HG03558 (cell line): ENCODE measurements around the gene LRWD1.

ENCODE experiments used
- ATAC-seq: cut with Tn5 transposase; IDR thresholded peaks from one replicate; pipeline ENCODE4 v1.9.1; 2021; ENCODE audit warnings: moderate number of reproducible peaks; ENCODE audit not compliant: unreplicated experiment; ENCODE audit errors: extremely low read depth

The LRWD1 gene

DNA sequence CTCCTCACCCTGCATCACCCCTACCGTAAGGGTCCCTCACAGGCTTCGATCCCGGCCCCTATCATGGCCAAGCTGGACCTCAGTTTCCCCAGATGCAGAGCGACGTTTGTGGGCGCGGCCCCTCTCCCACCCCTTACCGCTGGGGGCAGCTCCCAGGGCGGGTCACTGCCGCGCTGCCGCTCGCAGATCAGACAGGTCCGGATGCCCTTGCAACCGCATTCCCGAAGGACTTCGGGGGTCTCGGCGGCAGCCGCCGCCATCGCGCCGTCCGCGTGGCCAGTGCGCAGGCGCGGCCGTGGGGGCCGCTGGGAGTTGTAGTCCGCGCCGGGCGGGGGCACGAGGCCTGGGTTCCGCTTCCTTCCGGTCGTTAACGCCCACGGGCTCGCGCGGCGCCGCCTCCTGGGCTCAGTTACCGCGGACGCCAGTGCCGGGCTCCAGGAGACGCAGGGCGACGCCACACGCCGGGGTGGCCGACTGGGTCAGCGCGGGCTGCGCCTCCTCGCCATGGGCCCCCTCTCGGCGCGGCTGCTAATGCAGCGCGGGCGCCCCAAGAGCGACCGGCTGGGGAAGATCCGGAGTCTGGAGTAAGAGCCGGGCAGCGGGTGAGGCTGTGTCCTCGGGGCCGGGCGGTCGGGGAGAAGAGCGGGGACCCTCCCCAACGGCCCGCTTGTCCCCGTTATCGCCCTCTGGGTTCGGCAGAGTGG lies at the start of gene LRWD1, which contains the start of gene ALKBH4:
TSS of gene LRWD1 (plus strand) at position 408 of the 704 bp plus-strand sequence. CDS start at position 505, 97 bp downstream.
TSS of gene ALKBH4 (minus strand) at position 287 of the 704 bp plus-strand sequence. CDS start at position 260, 27 bp downstream.
- ATAC-seq = peak; percentile 85

DNA sequence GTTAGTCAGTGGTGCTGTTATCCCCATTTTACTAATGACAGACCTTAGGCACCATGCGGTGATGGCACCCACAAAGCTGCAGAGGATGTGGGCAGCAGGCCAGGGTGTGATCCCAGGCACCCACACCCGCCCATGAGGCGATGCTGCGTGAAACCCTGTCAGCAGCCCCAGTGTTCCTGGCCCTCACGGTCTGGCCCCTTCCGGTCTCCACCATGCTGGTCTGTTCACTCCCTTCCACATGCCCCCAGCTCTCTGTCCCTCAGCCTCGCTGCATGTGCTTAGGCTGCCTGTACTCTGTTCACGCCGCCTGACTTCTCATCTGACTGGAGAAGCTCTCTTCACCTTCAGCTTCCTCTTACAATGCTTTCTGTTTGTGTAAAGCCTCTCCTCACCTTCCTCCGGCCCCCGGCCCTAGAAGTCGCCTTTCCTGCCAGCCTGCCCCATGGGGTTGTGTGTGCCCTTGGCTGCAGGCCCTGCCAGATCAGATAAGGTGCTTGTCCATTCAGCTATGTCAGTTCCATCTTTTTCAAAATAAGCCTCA lies 49.0 kb upstream of the LRWD1 start:
- ATAC-seq = no peak

DNA sequence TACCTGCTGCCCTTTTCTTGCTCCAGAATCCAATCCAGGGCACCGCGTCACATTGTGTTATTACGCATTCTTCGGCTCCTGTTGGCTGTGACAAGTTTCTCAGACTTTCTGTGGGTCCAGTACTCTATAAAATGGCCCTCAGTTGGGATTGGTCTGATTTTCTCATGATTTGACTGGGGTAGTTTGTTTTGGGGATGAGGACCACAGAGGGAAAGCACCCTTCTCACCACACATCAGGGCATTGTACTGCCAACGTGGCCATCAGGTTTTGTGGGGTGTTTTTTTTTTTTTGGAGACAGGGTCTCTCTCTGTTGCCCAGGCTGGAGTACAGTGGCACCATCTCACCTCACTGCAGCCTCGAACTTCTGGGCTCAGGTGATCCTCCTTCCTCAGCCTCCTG lies 48.4 kb upstream of the LRWD1 start:
- ATAC-seq = no peak

DNA sequence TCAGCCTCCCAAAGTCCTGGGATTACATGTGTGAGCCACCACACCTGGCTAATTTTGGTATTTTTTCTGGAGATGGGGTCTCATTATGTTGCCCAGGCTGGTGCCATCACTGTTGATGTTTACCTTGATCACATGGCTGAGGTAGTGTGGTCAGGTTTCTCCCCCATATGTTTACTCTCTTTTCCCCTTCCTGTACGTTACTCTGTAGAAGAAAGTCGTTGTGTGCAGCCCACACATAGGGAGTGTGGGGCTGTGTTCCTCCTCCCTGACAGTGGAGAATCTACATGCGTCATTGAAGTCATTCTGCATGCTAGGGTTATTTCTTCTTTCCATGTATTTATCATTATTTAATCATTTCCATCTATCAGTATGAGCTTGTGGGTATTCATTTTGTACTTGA lies 47.7 kb upstream of the LRWD1 start:
- no peak for ATAC-seq

DNA sequence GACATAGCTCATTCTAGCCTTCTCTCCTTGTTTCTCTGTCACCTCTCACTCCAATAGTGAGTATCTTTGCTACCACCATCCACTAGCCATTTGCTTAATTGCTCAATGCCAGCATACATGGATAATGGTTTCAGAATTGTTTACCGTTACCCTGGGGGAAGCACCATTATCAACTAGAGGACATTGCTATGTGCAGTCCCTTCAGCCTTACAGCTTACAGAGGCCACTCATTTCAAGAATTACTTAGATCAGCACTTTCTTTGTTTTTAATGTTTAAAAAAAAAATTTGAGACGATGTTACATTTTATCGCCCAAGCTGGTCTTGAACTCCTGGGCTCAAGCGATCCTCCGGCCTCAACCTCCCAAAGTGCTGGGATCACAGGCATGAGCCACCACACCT lies 46.2 kb upstream of the LRWD1 start:
- no peak for ATAC-seq

DNA sequence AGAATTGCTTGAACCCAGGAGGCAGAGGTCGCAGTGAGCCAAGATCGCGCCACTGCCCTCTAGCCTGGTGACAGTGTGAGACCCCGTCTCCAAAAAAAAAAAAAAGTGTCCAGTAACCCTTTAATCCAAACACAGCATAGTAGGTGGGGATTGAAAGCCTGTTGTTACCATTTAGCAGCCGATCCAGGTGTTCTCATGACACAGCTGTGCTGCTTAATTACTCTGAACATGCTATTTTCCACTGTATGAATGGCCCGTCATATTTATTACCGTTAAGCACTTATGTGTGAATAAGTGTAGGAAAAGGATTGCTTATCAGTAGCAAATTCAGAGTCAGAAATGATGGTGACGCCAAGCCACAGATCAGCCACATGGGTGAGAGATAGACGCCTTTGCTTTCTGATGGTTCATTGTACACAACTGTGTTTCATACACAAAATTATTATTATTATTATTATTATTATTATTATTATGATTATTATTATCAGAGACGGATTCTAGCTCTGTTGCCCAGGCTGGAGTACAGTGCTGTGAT lies 43.0 kb upstream of the LRWD1 start:
- ATAC-seq = no peak

DNA sequence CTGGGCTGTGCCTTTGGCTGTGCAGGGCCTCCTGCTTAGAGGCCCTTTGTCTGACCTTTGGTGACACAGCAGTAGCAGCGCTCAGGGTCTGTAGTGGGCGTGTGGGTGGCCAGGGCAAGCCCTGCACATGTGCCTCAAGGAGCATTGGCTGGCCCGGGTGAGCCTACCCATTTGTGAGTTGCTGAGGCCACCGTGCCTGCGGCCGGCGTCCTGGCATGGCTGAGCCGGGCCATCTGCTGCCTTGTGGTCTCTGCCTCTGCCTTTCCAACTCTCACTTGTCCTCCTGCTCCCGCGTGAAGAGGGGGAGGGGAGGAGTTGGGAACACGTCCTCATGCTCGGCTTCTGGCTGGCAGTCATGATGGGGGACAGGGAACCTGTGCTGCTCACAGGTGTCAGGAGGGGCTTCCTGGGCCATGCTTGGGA lies 40.6 kb upstream of the LRWD1 start:
- no peak for ATAC-seq

DNA sequence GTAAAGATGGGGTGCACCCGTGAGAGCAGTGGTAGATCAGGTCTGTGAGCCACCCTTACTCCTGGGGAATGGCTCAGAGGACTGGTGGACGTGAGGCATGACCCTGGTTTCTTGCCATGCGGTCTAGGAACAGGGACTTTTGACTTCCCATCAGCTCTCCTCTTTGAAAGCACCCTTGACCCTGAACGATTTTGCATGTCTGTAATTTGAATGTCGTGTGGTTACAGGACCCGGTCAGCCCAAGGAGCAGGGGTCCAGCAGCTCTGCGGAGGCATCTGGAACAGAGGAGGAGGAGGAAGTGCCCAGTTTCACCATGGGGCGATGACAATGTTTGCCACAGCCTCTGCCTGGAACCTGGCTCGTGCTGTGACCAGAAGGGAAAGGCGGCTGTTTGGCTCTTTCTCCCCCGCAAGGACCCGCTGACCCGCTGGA lies 40.0 kb upstream of the LRWD1 start:
- ATAC-seq = peak; percentile 26

DNA sequence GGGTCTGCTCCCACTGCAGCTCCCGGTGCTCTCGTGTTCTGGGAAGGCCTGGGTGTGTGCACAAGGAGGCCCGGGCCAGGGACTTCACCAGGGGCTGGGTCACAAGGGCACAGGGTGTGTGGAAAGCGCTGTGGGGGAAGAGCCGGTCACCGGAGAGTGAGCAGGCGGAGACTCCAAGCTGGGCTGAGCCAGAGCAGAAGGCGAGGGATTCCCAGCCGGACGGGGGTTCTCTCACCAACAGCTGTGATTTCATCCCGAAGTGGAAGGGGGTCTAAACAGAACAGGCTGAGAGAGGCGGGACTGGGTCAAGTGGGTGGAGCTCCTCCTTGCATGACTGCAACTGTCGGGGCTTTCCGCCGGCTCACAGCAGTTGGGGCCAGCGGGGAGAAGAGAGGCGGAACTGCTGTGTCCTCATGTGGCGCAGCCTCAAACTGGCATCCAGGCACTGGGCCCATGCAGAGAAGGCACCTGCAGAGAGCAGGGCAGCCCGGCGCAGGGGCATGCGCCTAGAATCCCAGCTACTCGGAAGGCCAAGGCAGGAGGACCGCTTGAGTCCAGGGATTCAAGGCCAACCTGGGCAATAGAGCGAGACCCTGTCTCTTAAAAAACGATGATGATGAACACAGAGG lies 39.0 kb upstream of the LRWD1 start:
- peak; percentile 34 for ATAC-seq

DNA sequence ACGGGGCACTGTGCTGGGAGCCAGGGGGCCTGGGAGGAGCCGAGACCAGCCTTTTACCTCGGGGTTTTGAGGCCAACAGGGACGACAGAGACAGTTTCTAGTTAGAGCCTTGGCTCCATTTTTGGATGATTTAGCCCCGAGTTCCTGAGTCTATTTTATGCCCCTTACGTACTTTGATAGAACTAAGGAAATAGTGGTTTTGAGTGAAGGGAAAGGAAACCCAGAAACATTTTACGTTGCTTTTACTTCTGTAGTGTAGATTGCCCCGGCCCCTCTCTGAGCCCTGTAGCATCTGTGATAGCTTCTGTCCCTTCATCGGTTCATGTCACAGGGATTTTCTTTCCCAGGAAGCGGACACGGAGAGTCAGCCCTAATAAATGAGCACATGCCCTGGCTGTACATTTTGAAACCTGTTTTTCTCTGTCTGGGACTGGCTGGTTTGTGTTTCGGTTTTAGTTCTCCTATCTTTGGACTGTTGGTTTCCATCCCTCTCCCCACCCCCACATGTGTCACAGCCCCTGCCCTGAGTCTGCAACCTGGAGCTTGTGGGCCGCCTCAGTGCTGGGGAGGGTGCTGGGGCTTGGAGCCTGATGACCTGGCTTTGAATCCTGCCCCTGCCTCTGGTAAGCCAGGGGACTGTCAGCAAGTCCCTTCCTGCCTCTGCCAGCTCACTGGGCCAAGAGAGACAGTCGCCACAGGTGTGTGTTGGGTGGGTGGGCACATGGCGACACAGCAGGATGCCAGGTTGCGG lies 38.3 kb upstream of the LRWD1 start:
- peak; percentile 39 for ATAC-seq

DNA sequence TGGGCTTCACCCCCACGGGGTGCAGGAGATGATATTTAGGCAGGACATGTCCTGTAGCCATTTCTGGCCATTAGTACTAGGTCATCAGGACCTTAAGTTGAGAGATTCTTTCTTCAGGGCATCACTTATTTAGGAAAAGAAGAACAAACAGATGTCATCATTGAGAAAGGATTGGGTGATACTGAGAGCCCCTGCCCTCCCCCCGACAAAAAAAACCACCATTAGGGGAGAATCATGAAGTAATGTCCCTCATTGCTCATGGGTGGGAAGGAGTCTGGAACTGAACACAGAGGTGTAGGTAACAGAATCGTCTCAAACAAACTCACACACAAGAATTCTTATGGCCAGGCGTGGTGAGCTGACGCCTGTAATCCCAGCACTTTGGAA lies 37.8 kb upstream of the LRWD1 start:
- no peak for ATAC-seq

DNA sequence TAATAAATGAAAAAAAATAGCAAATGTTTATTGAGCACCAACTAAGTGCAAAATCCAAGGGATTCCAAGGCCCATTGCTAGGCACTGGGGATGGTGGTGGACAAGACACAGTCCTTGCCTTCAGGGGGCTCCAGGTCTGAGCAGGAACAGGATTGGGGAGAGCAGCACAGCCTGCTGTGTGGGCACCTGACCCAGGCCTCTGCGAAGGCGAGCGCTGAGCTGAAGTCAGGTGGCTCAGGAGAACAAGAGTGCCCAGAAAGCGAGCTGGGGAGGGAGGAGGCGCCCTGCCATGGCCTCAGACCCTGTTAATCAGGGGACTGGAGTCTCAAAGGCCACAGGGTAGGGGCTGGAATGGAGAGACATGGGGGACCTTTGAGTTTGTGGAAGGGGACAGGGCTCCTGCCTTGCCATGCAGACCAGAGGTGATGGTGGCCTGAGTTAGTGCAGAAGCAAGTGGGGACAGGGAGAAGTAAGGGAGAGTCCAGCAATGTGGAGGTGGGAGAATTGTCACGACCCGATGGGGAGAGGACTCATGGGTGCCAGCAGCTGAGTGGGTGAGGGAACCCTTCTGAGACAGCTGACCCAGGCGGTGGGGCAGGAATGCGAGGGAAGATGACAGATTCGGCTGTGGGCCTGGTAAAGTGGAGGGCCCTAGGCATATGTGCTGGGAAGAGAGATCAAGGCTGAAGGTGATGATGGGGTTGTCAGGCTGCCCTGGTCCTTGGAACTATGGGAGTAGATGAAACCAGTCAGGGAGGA lies 35.5 kb upstream of the LRWD1 start:
- ATAC-seq = no peak

DNA sequence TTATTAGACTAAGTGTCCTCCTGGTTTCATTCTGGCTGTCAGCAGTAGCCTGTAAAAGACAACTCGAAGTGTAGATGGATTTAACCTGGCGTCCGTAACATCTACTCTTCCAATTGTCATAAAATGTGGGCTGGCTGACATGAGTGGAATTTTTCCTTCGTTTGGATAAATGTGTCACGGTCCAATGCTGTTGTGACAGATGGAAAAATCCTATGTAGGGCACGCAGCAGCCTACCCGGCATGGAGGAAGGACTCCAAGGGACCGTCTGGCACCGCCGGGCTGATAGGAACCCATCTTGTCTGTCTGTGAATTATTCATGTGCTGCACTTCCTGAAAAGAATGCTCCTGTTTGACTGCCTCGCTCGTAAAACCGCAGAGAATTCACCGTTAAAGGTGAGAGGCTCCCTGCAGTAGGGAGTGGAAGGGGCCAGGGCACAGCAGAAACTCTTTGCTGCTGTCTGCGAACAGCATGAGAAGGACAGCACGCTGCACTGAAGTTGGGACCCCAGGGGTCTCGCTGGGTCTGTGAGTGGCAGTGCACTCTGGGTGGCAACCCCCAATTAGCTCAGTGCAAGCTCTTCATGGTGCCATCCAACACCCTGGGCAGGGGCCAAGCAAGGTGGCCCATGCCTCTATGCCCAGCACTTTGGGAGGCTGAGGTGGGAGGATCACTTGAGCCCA lies 33.0 kb upstream of the LRWD1 start:
- ATAC-seq = no peak

DNA sequence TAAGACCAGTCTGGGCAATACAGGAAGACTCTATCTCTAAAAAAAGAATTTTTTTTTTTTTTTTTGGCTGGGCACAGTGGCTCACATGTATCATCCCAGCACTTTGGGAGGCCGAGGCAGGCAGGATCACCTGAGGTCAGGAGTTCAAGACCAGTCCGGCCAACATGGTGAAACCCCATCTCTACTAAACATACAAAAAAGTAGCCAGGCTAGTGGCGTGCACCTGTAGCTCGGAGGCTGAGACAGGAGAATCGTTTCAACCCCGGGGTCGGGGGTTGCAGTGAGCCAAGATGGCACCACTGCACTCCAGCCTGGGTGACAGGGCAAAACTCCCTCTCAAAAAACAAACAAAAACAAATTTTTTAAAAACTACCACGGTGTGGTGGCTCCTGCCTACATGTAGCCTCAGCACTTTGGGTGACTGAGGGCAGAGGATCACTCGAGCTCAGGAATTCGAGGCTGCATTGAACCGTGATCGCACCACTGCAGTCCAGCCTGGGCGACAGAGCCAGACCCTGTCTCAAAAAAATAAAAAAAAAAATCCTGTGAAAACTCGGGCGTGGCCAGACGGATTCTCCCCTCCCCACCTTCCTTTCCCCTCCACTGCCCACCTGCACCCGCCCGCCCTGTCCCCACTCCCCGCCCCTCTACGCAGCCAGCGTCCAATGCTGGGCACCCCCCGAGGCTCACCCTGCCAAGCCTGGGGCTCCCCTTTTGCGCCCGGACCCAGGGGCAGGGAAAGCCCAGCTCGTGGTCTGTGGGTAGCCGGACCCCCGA lies 32.2 kb upstream of the LRWD1 start:
- no peak for ATAC-seq

DNA sequence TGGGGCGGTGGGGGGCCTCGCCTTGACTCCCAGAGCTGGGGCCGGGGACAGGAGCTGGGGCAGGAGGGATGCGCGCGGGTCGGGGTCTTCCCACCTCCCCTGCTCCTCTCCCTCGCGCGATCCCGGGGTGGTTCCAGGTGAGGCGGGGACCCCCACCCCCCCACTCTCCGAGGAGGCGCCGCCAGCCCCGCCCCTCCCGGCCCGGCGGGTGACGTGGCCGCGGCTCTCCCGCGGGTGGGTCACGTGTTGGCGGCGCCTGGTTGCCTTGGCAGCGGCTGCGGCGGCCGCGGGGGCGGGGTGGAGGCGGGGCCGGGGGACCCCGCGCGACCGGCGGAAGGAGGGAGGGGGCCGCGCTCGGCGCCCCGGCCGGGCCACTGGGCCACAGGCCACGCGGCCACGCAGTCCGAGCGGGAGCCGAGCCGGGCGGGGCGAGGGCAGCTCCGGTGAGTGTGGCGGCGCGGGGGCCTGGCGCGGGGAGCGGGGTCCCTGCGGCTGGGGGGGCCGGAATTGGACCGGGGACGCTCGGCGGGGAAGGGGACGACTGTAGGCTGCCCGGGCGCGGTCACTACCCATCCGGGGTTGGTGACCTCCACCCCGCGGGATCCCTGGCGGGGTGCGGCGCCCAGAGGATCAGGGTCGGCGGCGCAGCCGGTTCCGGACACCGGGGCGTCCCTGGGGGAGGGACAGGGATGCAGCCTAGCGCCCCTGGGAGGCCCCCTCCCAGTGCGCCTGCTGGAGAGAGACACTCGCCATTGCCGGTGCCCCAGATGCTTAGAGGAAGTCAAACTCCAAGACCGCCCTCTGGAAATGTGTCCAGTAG lies 31.4 kb upstream of the LRWD1 start, which contains the start of gene ORAI2:
TSS of gene ORAI2 (plus strand) at position 357 of the 820 bp plus-strand sequence. CDS start 5,382 bp downstream, outside the sequence.
- no peak for ATAC-seq

DNA sequence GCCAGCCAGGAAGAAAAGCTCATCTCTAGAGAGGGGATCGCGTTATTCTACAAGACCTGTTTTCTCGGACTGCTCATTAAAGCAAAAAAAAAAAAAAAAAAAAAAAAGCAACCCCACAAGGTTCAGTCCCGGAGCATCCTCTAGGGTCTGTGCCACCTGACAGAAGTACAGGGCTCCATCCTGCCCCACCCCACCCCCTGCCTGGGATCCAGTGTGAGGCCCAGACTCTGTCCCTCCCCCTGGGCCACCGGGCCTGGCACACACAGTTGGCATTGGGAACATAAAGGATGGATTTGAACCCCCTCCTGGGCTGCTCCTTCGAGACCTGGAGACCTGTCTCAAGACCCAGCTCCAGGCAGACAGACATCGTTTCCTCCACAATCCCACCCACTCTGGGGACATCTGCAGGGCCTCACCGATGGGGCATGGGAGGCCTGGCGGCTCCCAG lies 30.7 kb upstream of the LRWD1 start:
- no peak for ATAC-seq

DNA sequence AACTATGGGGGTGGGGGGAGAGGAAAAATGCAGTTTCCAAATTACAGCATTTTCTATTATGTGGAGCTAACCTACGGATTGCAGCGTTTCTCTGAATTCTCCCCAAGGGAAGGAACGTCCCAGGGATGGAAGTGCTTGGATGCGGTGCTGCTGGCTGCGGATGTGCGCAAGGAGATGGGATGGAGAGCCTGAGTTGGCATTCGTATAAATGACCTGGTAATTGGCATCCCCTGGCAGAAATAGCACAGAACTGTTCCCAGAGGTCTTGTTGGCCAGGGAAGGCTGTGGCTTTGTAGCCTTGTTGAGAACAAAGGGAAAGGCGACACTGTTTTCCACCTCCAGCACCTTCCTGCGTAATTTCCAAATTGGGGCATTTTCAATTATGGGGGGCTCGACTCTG lies 28.7 kb upstream of the LRWD1 start:
- ATAC-seq = no peak
